SU-DHL-6 (cell line): ENCODE data around the gene FNTB.

Experiments used
- H2AFZ ChIP-seq: fragments of 200-600 bp; sonication (generic); 2 replicates; pipeline ENCODE4 v1.6.1; 2014; ENCODE audit warnings: low read depth, mild to moderate bottlenecking, moderate library complexity, mixed read lengths, antibody characterized with exemption, low read length; ENCODE audit not compliant: severe bottlenecking
- H3F3A ChIP-seq: fragments of 200-600 bp; shearing (Covaris generic); 2 replicates; pipeline ENCODE4 v1.6.0; 2016; ENCODE audit warnings: antibody characterized with exemption, mild to moderate bottlenecking; ENCODE audit not compliant: insufficient read depth
- H3K27ac ChIP-seq: fragments of 200-600 bp; sonication (generic); 2 replicates; pipeline ENCODE4 v1.5.1; 2016; ENCODE audit warnings: low read depth, mild to moderate bottlenecking, low read length, moderate library complexity, mixed read lengths
- H3K27me3 ChIP-seq: fragments of 200-600 bp; sonication (generic), shearing (Covaris generic); 2 replicates; pipeline ENCODE4 v1.6.0; 2014; ENCODE audit warnings: mild to moderate bottlenecking, low read length
- H3K36me3 ChIP-seq: fragments of 200-600 bp; sonication (generic); 2 replicates; pipeline ENCODE4 v1.6.1; 2014; ENCODE audit warnings: mild to moderate bottlenecking, low read length, mixed read lengths
- H3K4me2 ChIP-seq: fragments of 300-600, 200-600 bp; shearing (Covaris generic), sonication (generic); 2 replicates; pipeline ENCODE4 v1.6.0; 2014; ENCODE audit warnings: low read length, low read depth, mild to moderate bottlenecking; ENCODE audit not compliant: poor library complexity, severe bottlenecking
- H3K4me3 ChIP-seq: fragments of 200-600 bp; sonication (generic); 2 replicates; pipeline ENCODE4 v1.5.1; 2014; ENCODE audit warnings: antibody characterized with exemption, low read length, mild to moderate bottlenecking, mixed read lengths; ENCODE audit not compliant: insufficient read depth, poor library complexity, severe bottlenecking
- H3K79me2 ChIP-seq: fragments of 200-600 bp; sonication (generic); 2 replicates; pipeline ENCODE4 v1.6.1; 2014; ENCODE audit warnings: mild to moderate bottlenecking, low read length, moderate library complexity; ENCODE audit not compliant: insufficient read depth
- H3K9ac ChIP-seq: fragments of 200-600 bp; sonication (generic); 2 replicates; pipeline ENCODE4 v1.7.0; 2014; ENCODE audit warnings: mild to moderate bottlenecking, low read length
- H3K9me2 ChIP-seq: fragments of 200-600 bp; sonication (generic); replicated peaks from 2 replicates; pipeline ENCODE4 v1.6.1; 2014; ENCODE audit warnings: low read length; ENCODE audit not compliant: insufficient read depth
- H3K9me3 ChIP-seq: fragments of 200-600 bp; sonication (generic); 2 replicates; pipeline ENCODE4 v1.6.1; 2014; ENCODE audit warnings: low read length, mixed read lengths; ENCODE audit not compliant: insufficient read depth
- H4K20me1 ChIP-seq: fragments of 200-600 bp; sonication (generic); 2 replicates; pipeline ENCODE4 v1.6.1; 2014; ENCODE audit warnings: low read depth, mild to moderate bottlenecking, antibody characterized with exemption, low read length, moderate library complexity, mixed read lengths
- EZH2phosphoT487 ChIP-seq: fragments of 200-600 bp; sonication (generic), shearing (Covaris generic); conservative IDR thresholded peaks from 2 replicates; pipeline ENCODE4 v1.6.1; 2018; ENCODE audit warnings: mild to moderate bottlenecking, antibody characterized with exemption, low read length, moderate library complexity, mixed read lengths
- TF ChIP-seq, protein P1 (sequence below): fragments of 200-600 bp; sonication (generic); IDR thresholded peaks from one replicate; pipeline ENCODE4 v1.5.1; 2017; ENCODE audit warnings: antibody characterized with exemption, mild to moderate bottlenecking, low read length, moderate library complexity; ENCODE audit not compliant: insufficient read depth, poor library complexity, severe bottlenecking

The FNTB gene

DNA sequence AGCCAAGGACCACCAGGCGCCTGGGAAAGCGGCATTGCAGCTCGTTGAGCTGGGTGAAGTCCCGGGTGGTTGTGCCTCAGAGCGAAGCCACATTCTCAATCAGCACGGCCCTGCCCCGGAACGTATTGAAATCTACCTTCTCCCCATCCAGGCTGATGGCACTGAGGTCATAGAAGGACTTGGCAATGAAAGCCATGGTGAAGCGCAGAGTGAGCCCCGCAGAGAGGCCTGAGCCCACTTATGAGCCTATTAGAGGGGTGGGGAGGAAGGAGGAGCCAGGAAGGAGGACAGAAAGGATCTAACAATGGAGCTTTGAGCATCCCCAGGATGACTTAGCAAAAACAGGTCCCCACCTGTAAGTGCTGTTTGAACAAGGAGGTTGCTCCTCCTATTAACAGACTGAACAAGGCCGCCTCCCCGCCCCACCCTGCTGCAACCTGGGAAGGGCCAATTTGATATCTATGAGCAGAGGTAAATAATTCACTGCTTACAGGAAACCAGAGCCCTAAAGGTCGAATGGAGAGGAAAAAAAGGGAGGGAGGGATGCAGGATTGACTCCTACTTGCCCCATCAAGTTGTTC lies 44.1 kb upstream of the FNTB start, which contains the start of gene GPX2:
Gene GPX2, minus strand, starts transcription at position 215 of the 581 bp plus-strand sequence. Its CDS starts 19 bp downstream, at position 196.
- Histone ChIP-seq H4K20me1 (no peaks in the 10 kb centered on the region), H3K4me2 (no peak within 1 kb of the TSS), H3K9me2 (no peaks in the 10 kb centered on the region)

DNA sequence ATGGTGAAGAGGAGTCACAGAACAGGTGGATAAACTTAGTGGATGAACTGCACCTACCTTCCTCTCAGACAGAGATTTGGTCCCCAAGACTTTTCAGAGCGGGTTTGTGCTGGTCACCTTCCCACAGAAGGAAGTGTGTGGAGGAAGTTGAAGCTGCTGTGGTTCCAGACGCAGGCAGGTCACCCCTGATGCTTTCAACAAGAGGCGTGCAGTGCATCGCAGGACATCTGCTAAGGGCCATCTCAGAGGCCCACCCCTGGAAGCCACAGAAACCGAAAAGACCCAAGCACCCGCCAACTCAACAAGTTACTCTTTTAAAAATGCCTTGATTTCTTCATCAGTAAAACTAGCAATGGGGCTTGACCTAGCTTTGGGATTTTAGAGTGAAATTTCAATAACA lies 43.1 kb upstream of the FNTB start:
- TF ChIP-seq, protein P1, sequence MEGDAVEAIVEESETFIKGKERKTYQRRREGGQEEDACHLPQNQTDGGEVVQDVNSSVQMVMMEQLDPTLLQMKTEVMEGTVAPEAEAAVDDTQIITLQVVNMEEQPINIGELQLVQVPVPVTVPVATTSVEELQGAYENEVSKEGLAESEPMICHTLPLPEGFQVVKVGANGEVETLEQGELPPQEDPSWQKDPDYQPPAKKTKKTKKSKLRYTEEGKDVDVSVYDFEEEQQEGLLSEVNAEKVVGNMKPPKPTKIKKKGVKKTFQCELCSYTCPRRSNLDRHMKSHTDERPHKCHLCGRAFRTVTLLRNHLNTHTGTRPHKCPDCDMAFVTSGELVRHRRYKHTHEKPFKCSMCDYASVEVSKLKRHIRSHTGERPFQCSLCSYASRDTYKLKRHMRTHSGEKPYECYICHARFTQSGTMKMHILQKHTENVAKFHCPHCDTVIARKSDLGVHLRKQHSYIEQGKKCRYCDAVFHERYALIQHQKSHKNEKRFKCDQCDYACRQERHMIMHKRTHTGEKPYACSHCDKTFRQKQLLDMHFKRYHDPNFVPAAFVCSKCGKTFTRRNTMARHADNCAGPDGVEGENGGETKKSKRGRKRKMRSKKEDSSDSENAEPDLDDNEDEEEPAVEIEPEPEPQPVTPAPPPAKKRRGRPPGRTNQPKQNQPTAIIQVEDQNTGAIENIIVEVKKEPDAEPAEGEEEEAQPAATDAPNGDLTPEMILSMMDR, result no peak
- TF ChIP-seq EZH2phosphoT487, result no peak

More for the DNA sequence above, 44.1 kb upstream of the FNTB start, which contains the start of gene GPX2:
- Histone ChIP-seq H3K27me3 (no peaks in the 10 kb centered on the region), H3K9me3 (no peaks in the 10 kb centered on the region), H3K79me2 (no peaks in the 10 kb centered on the region), H2AFZ (no peak within 1 kb of the TSS), H3K36me3 (no peaks in the 10 kb centered on the region), H3K4me3 (no peak within 1 kb of the TSS), H3K27ac (no peak within 1 kb of the TSS), H3F3A (no peaks in the 10 kb centered on the region), H3K9ac (no peak within 1 kb of the TSS)
- TF ChIP-seq, protein P1, result no peak
- TF ChIP-seq EZH2phosphoT487, result no peak

DNA sequence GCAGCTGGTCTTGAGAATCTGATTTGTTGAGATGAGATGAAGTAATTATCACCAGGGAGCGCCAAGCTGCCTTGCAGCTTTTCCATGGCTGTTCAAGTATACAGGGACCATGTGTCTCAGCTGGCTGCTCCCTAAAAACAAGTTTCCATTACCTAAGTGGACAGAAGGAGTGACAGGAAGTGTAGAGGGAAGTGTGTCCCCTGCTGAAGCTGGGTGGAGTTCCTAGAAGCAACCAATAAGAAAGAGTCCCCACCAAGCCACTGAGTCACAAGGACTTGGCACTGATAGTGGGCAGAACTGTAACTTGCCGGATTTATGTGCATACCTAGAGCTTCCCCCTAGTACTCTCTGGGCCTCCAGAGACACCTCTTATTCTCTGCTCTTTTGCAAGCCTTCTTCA lies 42.7 kb upstream of the FNTB start:
- no peaks in the 10 kb centered on the region for H3K79me2 ChIP-seq
- no peak overlapping the region for H3K4me3 ChIP-seq
- H3K9ac ChIP-seq, result no peak overlapping the region
- no peak overlapping the region for H2AFZ ChIP-seq
- H4K20me1 ChIP-seq, result no peaks in the 10 kb centered on the region
- no peaks in the 10 kb centered on the region for H3K9me2 ChIP-seq
- H3K27me3 ChIP-seq, result no peaks in the 10 kb centered on the region
- H3K36me3 ChIP-seq, result no peaks in the 10 kb centered on the region
- H3K27ac ChIP-seq, result no peak overlapping the region
- H3K4me2 ChIP-seq, result no peak overlapping the region
- TF ChIP-seq EZH2phosphoT487, result no peak
- TF ChIP-seq, protein P1, result no peak
- no peaks in the 10 kb centered on the region for H3K9me3 ChIP-seq
- H3F3A ChIP-seq, result no peaks in the 10 kb centered on the region

More for the DNA sequence above, 43.1 kb upstream of the FNTB start:
- Histone ChIP-seq H3F3A (no peaks in the 10 kb centered on the region), H3K4me2 (no peak overlapping the region), H3K36me3 (no peaks in the 10 kb centered on the region), H3K27me3 (no peaks in the 10 kb centered on the region), H3K27ac (no peak overlapping the region), H3K79me2 (no peaks in the 10 kb centered on the region), H3K9me2 (no peaks in the 10 kb centered on the region), H2AFZ (no peak overlapping the region), H3K9ac (no peak overlapping the region), H3K9me3 (no peaks in the 10 kb centered on the region), H4K20me1 (no peaks in the 10 kb centered on the region), H3K4me3 (no peak overlapping the region)
